CD14-positive monocyte (primary cell): ENCODE results near the gene L1TD1. TPM values are rescaled to one million over a fixed set of nuclear protein-coding genes. Genes with fewer than 3 reads are reported as not detected.

Experiments used
- DNase-seq, 3 donors: peaks; one replicate each; pipeline ENCODE4 v3.0.0-alpha.2; 2011 to 2022
- H2AFZ ChIP-seq: 2 replicates; pipeline ENCODE4 v1.6.0; 2012; ENCODE audit warnings: mild to moderate bottlenecking, low read depth, low read length, inconsistent platforms; ENCODE audit not compliant: insufficient read depth, poor library complexity, severe bottlenecking
- H3K27ac ChIP-seq, 2 donors: 1 replicate in 1 of 2; 2 replicates in 1 of 2; pipeline ENCODE4 v1.5.1; 2012 to 2013; ENCODE audit warnings: low read length in 2 of 2, control low read depth in 1 of 2, inconsistent platforms in 1 of 2, low read depth in 1 of 2, mild to moderate bottlenecking in 1 of 2
- H3K27me3 ChIP-seq, 2 donors: one replicate each; pipeline versions ENCODE4 v1.6.0 to v1.6.1; 2011 to 2013; ENCODE audit warnings: low read length in 2 of 2; ENCODE audit not compliant: control insufficient read depth in 2 of 2, insufficient read depth in 2 of 2
- H3K36me3 ChIP-seq, 2 donors: replicated peaks in 1 of 2; 1 replicate in 1 of 2; 2 replicates in 1 of 2; pipeline versions ENCODE4 v1.5.1 to v1.6.1; 2012 to 2013; ENCODE audit warnings: low read length in 2 of 2, control low read depth in 1 of 2, inconsistent platforms in 1 of 2, mild to moderate bottlenecking in 1 of 2; ENCODE audit not compliant: insufficient read depth in 2 of 2, control insufficient read depth in 1 of 2
- H3K4me1 ChIP-seq, 2 donors: 1 replicate in 1 of 2; 2 replicates in 1 of 2; pipeline versions ENCODE4 v1.5.1 to v1.6.1; 2012 to 2013; ENCODE audit warnings: low read length in 2 of 2, control low read depth in 1 of 2, inconsistent platforms in 1 of 2, mild to moderate bottlenecking in 1 of 2, moderate library complexity in 1 of 2; ENCODE audit not compliant: insufficient read depth in 2 of 2, control insufficient read depth in 1 of 2
- H3K4me2 ChIP-seq: replicated peaks from 2 replicates; pipeline ENCODE3; 2012; ENCODE audit warnings: low read length, moderate library complexity, mild to moderate bottlenecking; ENCODE audit not compliant: poor library complexity, severe bottlenecking; ENCODE audit errors: extremely low read depth
- H3K4me3 ChIP-seq, 3 experiments: fragments of 200-600 bp in 1 of 3; sonication (generic) in 1 of 3; replicated peaks in 1 of 3; 1 replicate in 2 of 3; 2 replicates in 1 of 3; pipeline ENCODE4 v1.5.1; 2011 to 2013; ENCODE audit warnings: low read length in 3 of 3, mild to moderate bottlenecking in 3 of 3, control low read depth in 2 of 3, low read depth in 2 of 3, inconsistent platforms in 1 of 3, moderate library complexity in 1 of 3
- H3K79me2 ChIP-seq: 2 replicates; pipeline ENCODE4 v1.6.0; 2012; ENCODE audit warnings: mild to moderate bottlenecking, control low read depth, inconsistent platforms, low read length, moderate library complexity; ENCODE audit not compliant: insufficient read depth
- H3K9ac ChIP-seq: 2 replicates; pipeline ENCODE4 v1.6.0; 2017; ENCODE audit warnings: low read length, mild to moderate bottlenecking; ENCODE audit not compliant: insufficient read depth, poor library complexity, severe bottlenecking
- H3K9me3 ChIP-seq, 2 donors: replicated peaks in 1 of 2; 1 replicate in 1 of 2; 2 replicates in 1 of 2; pipeline versions ENCODE4 v1.5.1 to v1.6.1; 2012 to 2013; ENCODE audit warnings: low read length in 2 of 2, control low read depth in 1 of 2; ENCODE audit not compliant: control insufficient read depth in 1 of 2, insufficient read depth in 1 of 2
- H4K20me1 ChIP-seq: 2 replicates; pipeline ENCODE4 v1.6.0; 2012; ENCODE audit warnings: mild to moderate bottlenecking, low read length, control low read depth, moderate library complexity; ENCODE audit not compliant: insufficient read depth
- H3K27ac Mint-ChIP-seq, 7 donors: one replicate each; pipeline ENCODE4 v1.8.0; 2020; ENCODE audit warnings: mild to moderate bottlenecking in 7 of 7, mixed read lengths in 7 of 7, moderate library complexity in 6 of 7, inconsistent platforms in 2 of 7
- H3K27me3 Mint-ChIP-seq, 3 donors: one replicate each; pipeline ENCODE4 v1.8.0; 2021 to 2022; ENCODE audit warnings: low read depth in 3 of 3, mild to moderate bottlenecking in 3 of 3, mixed read lengths in 3 of 3, moderate library complexity in 3 of 3, inconsistent platforms in 1 of 3
- H3K36me3 Mint-ChIP-seq, 2 donors: one replicate each; pipeline ENCODE4 v1.8.0; 2020; ENCODE audit warnings: mixed read lengths in 2 of 2, inconsistent platforms in 1 of 2, mild to moderate bottlenecking in 1 of 2
- H3K4me1 Mint-ChIP-seq: one replicate; pipeline ENCODE4 v1.8.0; 2020; ENCODE audit warnings: mild to moderate bottlenecking, mixed read lengths
- H3K4me3 Mint-ChIP-seq, 2 donors: one replicate each; pipeline ENCODE4 v1.8.0; 2020; ENCODE audit warnings: mild to moderate bottlenecking in 2 of 2, mixed read lengths in 2 of 2, moderate library complexity in 1 of 2
- H3K9me3 Mint-ChIP-seq, 7 donors: one replicate each; pipeline ENCODE4 v1.8.0; 2020 to 2022; ENCODE audit warnings: mixed read lengths in 7 of 7, mild to moderate bottlenecking in 6 of 7, moderate library complexity in 6 of 7, inconsistent platforms in 2 of 7
- WGBS: methylation state at CpG from one replicate; pipeline ENCODE4 v1.1.5; 2013; ENCODE audit warnings: missing lambda C conversion rate; ENCODE audit not compliant: insufficient coverage; 5-methylcytosine and 5-hydroxymethylcytosine counted together
- intact Hi-C, 2 donors: fragments of 100-400 bp; cut with micrococcal nuclease; formaldehyde crosslinking; loops; one replicate each; pipeline versions ENCODE4 v1.15.0 to v1.15.1; 2023
- polyA plus RNA-seq, 3 donors: library from polyadenylated mRNA; depleted of rRNA in 1 of 3; unstranded in 2 of 3; stranded (reverse) in 1 of 3; fragments of 300-500 nt in 2 of 3; fragments of >200 nt in 1 of 3; fragmentation: Illumina TruSeq in 2 of 3; gene quantifications; 1 replicate in 2 of 3; 2 replicates in 1 of 3; pipeline ENCODE4 v1.2.3, GENCODE V29; 2012 to 2021
- TF ChIP-seq, protein P1 (sequence below): fragments of 200-600 bp; IDR thresholded peaks from one replicate; pipeline ENCODE4 v1.8.0; 2022; ENCODE audit warnings: antibody characterized with exemption, mild to moderate bottlenecking

Gene L1TD1
- polyA plus RNA-seq, 3 donors = 0.09 to 0.22 (median 0.12) TPM

DNA sequence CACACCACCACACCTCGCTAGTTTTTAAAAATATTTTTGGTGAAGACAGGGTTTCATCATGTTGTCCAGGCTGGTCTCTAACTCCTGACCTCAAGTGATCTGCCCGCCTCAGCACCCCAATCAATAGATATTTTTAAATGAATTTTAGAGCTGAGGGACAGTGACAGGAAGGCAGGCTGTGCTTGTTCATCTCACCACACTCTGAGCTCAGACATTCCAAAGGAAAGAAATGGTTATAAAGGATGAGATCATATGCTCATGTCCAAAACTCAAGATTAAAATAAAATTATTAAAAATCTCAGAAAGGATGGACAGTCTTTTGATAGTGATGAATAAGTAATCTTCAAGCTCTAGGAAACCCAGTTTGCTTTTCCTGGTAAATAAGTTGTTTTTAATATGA, 40.9 kb downstream of the L1TD1 start:
- H3K27ac Mint-ChIP-seq = no peak overlapping the region
- H3K9me3 Mint-ChIP-seq = peaks cover 0 to 3% (median 0%) of the 10 kb centered on the region in 7 donors
- Histone ChIP-seq H3K9ac (no peak overlapping the region), H2AFZ (no peak overlapping the region), H3K4me3 (no peak overlapping the region), H3K4me2 (no peak overlapping the region), H3K27me3 (no peaks in the 10 kb centered on the region), H3K4me1 (peaks cover 0 to 2% of the 10 kb centered on the region in 2 donors), H3K79me2 (no peaks in the 10 kb centered on the region), H4K20me1 (no peaks in the 10 kb centered on the region), H3K27ac (no peak overlapping the region), H3K36me3 (no peaks in the 10 kb centered on the region), H3K9me3 (no peaks in the 10 kb centered on the region)
- H3K36me3 Mint-ChIP-seq = no peaks in the 10 kb centered on the region
- no CpG with 5 or more reads among the region's 2 CpGs for WGBS
- intact Hi-C loops = no loop called here
- peaks cover 0 to 6% (median 5%) of the 10 kb centered on the region in 3 donors for H3K27me3 Mint-ChIP-seq
- peaks cover 25% of the 10 kb centered on the region for H3K4me1 Mint-ChIP-seq
- DNase-seq = no peak
- no peak overlapping the region for H3K4me3 Mint-ChIP-seq
- TF ChIP-seq, protein P1, sequence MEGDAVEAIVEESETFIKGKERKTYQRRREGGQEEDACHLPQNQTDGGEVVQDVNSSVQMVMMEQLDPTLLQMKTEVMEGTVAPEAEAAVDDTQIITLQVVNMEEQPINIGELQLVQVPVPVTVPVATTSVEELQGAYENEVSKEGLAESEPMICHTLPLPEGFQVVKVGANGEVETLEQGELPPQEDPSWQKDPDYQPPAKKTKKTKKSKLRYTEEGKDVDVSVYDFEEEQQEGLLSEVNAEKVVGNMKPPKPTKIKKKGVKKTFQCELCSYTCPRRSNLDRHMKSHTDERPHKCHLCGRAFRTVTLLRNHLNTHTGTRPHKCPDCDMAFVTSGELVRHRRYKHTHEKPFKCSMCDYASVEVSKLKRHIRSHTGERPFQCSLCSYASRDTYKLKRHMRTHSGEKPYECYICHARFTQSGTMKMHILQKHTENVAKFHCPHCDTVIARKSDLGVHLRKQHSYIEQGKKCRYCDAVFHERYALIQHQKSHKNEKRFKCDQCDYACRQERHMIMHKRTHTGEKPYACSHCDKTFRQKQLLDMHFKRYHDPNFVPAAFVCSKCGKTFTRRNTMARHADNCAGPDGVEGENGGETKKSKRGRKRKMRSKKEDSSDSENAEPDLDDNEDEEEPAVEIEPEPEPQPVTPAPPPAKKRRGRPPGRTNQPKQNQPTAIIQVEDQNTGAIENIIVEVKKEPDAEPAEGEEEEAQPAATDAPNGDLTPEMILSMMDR = no peak

- peaks cover 0 to 3% (median 0%) of the 10 kb centered on the region in 7 donors for H3K9me3 Mint-ChIP-seq
- no peaks in the 10 kb centered on the region for H3K27me3 ChIP-seq
- no peak overlapping the region for H3K4me2 ChIP-seq
- no peaks in the 10 kb centered on the region for H3K79me2 ChIP-seq
- H2AFZ ChIP-seq = no peak overlapping the region
- no peaks in the 10 kb centered on the region for H3K36me3 Mint-ChIP-seq
- peaks cover 0 to 6% (median 5%) of the 10 kb centered on the region in 3 donors for H3K27me3 Mint-ChIP-seq
- no peaks in the 10 kb centered on the region for H3K9me3 ChIP-seq
- no peak overlapping the region for H3K9ac ChIP-seq
- no peak overlapping the region for H3K4me3 Mint-ChIP-seq
- H3K4me1 Mint-ChIP-seq = peaks cover 25% of the 10 kb centered on the region
- H3K4me1 ChIP-seq = peaks cover 0 to 2% of the 10 kb centered on the region in 2 donors
- H3K27ac Mint-ChIP-seq = no peak overlapping the region
- no peaks in the 10 kb centered on the region for H4K20me1 ChIP-seq
- TF ChIP-seq, protein P1 = no peak
- no peak overlapping the region for H3K27ac ChIP-seq
- WGBS = 100% methylated on average over 2 of the region's 4 CpGs
- no peaks in the 10 kb centered on the region for H3K36me3 ChIP-seq
- intact Hi-C loops = no loop called here
- DNase-seq = no peak
- H3K4me3 ChIP-seq = no peak overlapping the region
These were observed 42.7 kb downstream of the L1TD1 start for GRCh38 chr1:62237361-62237760.
